ENCODE results near the gene SYVN1.

Gene SYVN1

DNA sequence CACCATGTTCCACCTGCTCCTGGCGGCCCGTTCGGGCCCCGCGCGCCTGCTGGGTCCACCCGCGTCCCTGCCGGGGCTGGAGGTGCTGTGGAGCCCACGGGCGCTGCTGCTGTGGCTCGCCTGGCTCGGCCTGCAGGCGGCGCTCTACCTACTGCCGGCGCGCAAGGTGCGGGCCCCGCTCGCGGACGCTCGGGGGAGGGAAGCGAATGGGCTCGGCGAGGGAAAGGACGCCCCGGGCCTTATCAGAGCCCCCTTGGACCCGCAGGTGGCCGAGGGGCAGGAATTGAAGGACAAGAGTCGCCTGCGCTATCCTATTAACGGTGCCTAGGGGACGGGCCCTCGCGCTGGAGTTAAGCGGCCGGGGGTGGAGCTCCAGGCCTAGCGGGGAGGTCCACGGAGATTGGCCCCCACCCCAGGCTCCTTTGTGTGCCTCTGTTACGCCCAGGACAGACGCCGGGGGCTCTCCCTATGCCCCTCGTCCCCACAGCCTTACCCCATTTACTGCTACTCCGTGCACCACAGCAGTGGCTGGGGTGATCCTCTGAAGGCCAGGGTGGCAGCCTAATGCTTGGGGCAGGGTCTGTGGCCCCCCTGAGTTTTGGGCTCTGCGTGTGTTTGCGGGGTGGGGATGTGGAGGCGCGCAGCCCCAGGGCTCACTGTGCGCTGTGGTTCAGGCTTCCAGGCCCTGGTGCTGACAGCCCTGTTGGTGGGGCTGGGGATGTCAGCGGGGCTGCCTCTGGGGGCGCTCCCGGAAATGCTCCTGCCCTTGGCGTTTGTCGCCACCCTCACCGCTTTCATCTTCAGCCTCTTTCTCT lies 21.6 kb downstream of the SYVN1 start:
- DNase-seq (ENCODE audit: low read depth in 3 of 3) = peak in 2 of 3 experiments; percentile 52 to 58

- peak; percentile 83 to 89 (median 88) for DNase-seq (ENCODE audit: low read depth in 3 of 3)
Observed at GRCh38 chr11:65111744-65112545, 22.4 kb downstream of the SYVN1 start, which contains the start of gene TM7SF2. Gene TM7SF2, plus strand, starts transcription at chr11:65111872. Its CDS starts 144 bp downstream, at chr11:65112016.

- DNase-seq (ENCODE audit: low read depth in 3 of 3) = no peak
Observed at GRCh38 chr11:65111159-65111743, 23.1 kb downstream of the SYVN1 start.

DNA sequence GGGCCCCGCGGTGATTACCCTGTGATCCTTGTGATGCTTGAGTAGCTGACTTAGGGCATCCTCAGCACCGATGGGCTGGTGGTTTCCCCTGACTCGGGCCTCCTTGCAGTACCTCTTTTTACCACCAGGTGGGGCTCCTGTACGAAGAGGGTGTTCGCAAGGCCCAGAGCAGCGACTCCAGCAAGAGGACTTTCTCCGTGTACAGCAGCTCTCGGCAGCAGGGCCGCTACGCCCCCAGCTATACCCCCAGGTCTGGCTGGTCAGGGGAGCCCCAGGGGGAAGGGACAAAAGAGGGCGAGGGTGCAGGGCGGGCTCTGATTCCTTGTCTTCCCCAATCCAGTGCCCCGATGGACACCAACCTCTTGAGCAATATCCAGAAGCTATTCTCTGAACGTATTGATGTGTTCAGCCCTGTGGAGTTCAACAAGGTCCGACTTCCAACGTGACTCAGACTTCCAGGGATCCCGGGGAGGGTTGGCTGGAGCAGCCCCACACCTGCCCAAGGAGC lies 23.9 kb downstream of the SYVN1 start:
- peak; percentile 89 to 98 (median 95) for DNase-seq (ENCODE audit: low read depth in 3 of 3)

GRCh38 chr11:65109231-65110198 lies 24.8 kb downstream of the SYVN1 start:
- no peak for DNase-seq (ENCODE audit: low read depth in 3 of 3)

- DNase-seq (ENCODE audit: low read depth in 3 of 3) = no peak
Observed at GRCh38 chr11:65108469-65109123, 25.7 kb downstream of the SYVN1 start.

DNA sequence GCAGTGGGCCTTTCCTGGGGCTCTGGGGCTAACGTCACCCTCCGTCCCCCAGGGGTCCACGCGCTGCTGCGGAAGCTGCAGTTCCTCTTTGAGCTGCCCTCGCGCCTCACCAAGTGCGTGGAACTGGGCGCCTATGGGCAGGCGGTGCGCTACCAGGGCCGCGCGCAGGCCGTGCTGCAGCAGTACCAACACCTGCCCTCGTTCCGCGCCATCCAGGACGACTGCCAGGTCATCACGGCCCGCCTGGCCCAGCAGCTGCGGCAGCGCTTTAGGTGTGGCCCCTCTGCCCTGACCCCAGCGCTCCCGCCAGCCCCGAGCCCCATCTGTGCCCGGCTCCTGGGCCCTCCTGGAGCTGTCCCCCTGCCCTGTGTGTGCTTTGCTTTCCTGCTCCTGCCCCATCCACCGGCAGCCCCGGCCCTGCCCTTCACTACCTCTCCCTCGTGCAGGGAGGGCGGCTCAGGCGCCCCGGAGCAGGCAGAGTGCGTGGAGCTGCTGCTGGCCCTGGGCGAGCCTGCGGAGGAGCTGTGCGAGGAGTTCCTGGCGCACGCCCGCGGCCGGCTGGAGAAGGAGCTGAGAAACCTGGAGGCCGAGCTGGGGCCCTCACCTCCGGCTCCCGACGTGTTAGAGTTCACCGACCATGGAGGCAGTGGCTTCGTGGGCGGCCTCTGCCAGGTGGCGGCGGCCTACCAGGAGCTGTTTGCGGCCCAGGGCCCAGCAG lies 26.4 kb downstream of the SYVN1 start:
- no peak for DNase-seq (ENCODE audit: low read depth in 3 of 3)

- DNase-seq (ENCODE audit: low read depth in 3 of 3) = no peak
Observed at GRCh38 chr11:65107078-65107477, 27.2 kb downstream of the SYVN1 start.

GRCh38 chr11:65104628-65105027 lies 29.7 kb downstream of the SYVN1 start:
- no peak for DNase-seq (ENCODE audit: low read depth in 3 of 3)

- DNase-seq (ENCODE audit: low read depth in 3 of 3) = no peak
Observed at GRCh38 chr11:65103476-65103875, 30.8 kb downstream of the SYVN1 start.

GRCh38 chr11:65102142-65103095 lies 31.9 kb downstream of the SYVN1 start:
- no peak for DNase-seq (ENCODE audit: low read depth in 3 of 3)

DNA sequence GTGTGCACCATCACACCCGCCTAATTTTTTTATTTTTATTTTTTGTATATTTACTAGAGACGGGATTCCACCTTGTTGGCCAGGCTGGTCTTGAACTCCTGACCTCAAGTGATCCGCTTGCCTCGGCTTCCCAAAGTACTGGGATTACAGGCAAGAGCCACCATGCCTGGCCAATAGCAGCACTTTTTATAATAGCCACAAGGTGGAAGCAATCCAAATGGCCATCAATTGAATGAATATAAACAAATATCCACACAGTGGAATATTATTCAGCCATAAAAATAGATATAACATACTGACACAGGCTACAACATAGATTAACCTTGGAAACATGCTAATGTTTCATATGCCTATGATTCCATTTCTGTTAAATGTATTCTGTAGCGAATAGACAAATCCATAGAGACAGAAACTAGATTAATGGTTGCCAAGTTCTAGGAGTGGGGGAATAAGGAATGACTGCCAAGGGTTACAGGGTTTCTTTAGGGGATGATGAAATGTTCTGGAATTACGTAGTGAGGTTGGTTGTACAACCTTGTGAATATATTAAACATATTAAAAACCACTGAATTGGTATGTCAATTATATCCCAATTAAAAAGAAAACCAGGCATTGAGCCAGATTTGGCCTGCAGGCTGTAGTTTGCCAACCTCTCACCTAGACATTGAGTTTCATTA lies 33.5 kb downstream of the SYVN1 start:
- DNase-seq (ENCODE audit: low read depth in 3 of 3) = no peak

GRCh38 chr11:65096926-65097325 lies 37.4 kb downstream of the SYVN1 start:
- no peak for DNase-seq (ENCODE audit: low read depth in 3 of 3)

- DNase-seq (ENCODE audit: low read depth in 3 of 3) = peak; percentile 67 to 75 (median 68)
Observed at GRCh38 chr11:65095974-65096806, 38.1 kb downstream of the SYVN1 start, which contains the start of gene VPS51. Gene VPS51, plus strand, starts transcription at chr11:65096214. Its CDS starts 37 bp downstream, at chr11:65096251.

DNA sequence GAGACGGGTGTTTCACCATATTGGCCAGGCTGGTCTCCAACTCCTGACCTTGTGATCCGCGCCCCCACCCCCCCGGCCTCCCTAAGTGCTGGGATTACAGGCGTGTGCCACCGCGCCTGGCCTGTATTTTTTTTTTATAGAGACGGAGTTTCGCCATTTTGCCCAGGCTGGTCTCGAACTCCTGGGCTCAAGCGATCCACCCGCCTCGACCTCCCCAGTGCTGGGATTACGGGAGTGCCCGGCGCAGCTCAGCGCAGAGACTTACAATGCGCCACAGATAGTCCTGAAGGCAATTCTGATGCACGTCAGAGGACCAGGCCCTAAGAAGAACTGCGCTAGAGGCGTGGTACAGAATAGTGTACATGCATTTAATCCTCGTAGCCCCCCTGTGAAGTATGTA lies 38.9 kb downstream of the SYVN1 start:
- no peak for DNase-seq (ENCODE audit: low read depth in 3 of 3)

- DNase-seq (ENCODE audit: low read depth in 3 of 3) = no peak
Observed at GRCh38 chr11:65090628-65091027, 43.7 kb downstream of the SYVN1 start.

GRCh38 chr11:65089621-65090020 lies 44.7 kb downstream of the SYVN1 start:
- DNase-seq (ENCODE audit: low read depth in 3 of 3) = no peak
